CD4-positive, alpha-beta T cell treated with Interleukin-1 beta for 1 hour (primary cell): Measurements from ENCODE around the gene ZNF366.

Source experiments
- DNase-seq, 2 donors: peaks; one replicate each; pipeline ENCODE4 v3.0.0-alpha.2; 2020 to 2022

ZNF366 gene

DNA sequence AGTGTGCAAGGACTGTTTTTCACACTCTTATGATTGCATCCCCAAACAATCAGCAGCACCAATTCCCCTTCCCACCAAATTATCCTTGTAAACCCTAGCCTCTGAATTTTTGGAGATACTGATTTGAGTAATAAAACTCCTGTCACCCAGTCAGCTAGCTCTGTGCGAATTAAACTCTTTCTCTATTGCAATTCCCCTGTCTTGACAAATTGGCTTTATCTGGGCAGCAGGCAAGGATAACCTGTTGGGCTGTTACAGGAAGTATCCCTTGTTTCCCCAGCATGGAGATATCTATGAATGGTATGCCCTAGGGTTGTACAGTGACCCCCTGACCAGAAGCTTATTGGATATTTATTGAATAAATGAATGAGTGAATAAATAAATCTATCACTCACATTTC lies 106.3 kb downstream of the ZNF366 start:
- DNase-seq: no peak

DNA sequence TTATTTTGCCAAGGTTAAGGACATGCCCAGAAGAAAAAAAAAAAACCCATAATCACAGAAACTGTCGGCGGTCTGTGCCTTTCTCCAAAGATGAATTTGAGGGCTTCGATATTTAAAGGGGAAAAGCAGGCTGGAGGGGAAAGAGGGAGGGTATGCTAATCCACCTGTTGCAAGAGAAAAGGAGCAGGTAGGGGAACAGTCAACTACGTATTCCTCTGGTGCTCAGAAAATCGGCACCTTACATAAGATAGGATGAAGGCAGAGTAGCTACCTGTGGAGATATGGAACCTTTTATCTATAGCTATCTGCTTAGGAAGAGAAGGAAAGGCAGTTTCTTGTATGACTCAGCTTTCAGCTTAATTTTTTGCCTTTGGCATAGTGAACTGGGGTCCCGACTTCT lies 109.4 kb downstream of the ZNF366 start:
- DNase-seq: no peak

DNA sequence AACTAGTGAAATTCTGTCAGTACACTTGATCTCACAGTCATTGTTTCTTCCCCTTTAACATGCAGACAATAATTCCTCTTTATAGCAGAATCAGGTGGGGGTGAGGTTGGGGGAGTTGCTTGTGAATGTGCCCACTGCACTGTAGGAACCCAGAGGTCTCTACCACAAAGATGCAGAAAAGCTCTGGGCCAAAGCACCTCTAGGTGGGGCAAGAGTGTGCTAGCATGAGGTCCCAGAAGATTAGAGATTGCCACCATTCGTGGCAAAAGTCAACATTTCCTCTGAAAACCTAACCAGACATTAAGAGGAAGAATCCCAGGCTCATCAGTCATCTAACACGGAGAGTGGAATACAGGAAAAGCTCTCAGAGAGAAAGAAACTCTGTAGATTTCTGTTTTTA lies 112.5 kb downstream of the ZNF366 start:
- no peak for DNase-seq

DNA sequence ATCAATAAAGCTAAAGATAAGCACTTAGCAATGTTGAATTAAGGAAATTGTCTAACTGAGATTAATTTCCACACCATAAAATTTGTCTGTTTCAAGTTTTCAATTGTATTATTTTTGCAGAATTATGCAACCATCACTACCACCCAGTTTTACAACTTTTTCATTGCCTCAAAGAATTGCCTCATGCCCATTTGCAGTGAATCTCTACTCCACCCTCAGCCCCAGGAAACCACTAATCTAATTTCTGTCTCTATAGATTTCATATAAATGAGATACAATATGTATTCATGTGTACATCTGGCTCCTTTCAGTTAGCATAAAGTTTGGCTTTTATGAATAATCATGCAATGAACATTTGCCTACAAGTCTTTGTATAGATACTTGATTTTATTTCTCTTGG lies 114.2 kb downstream of the ZNF366 start:
- no peak for DNase-seq
